HCT116 (cell line): ENCODE results near the gene TMPRSS13.

ENCODE experiments used
- ATF3 ChIP-seq: IDR thresholded peaks from 2 replicates; pipeline ENCODE4 v1.6.1; 2012
- CBX3 ChIP-seq: IDR thresholded peaks from 2 replicates; pipeline ENCODE4 v1.6.1; 2012; ENCODE audit warnings: low read depth
- CEBPB ChIP-seq: IDR thresholded peaks from 2 replicates; pipeline ENCODE4 v1.6.1; 2012; ENCODE audit warnings: low read depth
- CTCF ChIP-seq, 3 experiments: fragments of 200-600 bp in 1 of 3; sonication (generic) in 1 of 3; IDR thresholded peaks in 2 of 3; conservative IDR thresholded peaks in 1 of 3; 2 replicates each; pipeline ENCODE4 v1.5.1; 2012 to 2017; ENCODE audit warnings: low read depth in 2 of 3, low read length in 2 of 3, antibody characterized with exemption in 1 of 3, borderline replicate concordance in 1 of 3, control low read depth in 1 of 3, mild to moderate bottlenecking in 1 of 3, mixed read lengths in 1 of 3, mixed run types in 1 of 3, moderate library complexity in 1 of 3; ENCODE audit not compliant: insufficient read depth in 1 of 3
- EGR1 ChIP-seq: IDR thresholded peaks from 2 replicates; pipeline ENCODE4 v1.6.1; 2012; ENCODE audit warnings: low read depth
- EZH2 ChIP-seq: fragments of 200-600 bp; sonication (generic); IDR thresholded peaks from 2 replicates; pipeline ENCODE4 v1.6.1; 2017; ENCODE audit warnings: antibody characterized with exemption, mixed run types
- EZH2phosphoT487 ChIP-seq: fragments of 200-600 bp; IDR thresholded peaks from 2 replicates; pipeline ENCODE4 v1.6.1; 2018; ENCODE audit warnings: antibody characterized with exemption, borderline replicate concordance
- JUND ChIP-seq: IDR thresholded peaks from 2 replicates; pipeline ENCODE4 v1.6.1; 2012
- MAX ChIP-seq: IDR thresholded peaks from 2 replicates; pipeline ENCODE4 v1.6.1; 2012
- POLR2A ChIP-seq: IDR thresholded peaks from 2 replicates; pipeline ENCODE4 v1.7.0; 2011; ENCODE audit warnings: borderline replicate concordance; ENCODE audit not compliant: insufficient read depth, insufficient read length; ENCODE audit errors: extremely low read depth
- POLR2AphosphoS5 ChIP-seq: IDR thresholded peaks from 2 replicates; pipeline ENCODE4 v1.6.1; 2011; ENCODE audit warnings: mild to moderate bottlenecking, low read depth, low read length, moderate library complexity
- SP1 ChIP-seq: IDR thresholded peaks from 2 replicates; pipeline ENCODE4 v1.6.1; 2012; ENCODE audit warnings: low read depth
- ZNF274 ChIP-seq: fragments of 200-500 bp; sonication (Bioruptor generic); IDR thresholded peaks from 2 replicates; pipeline ENCODE4 v1.6.1; 2014; ENCODE audit warnings: mild to moderate bottlenecking, low read depth, low read length, inconsistent platforms

GRCh38 chr11:117946156-117946841 lies 17.1 kb upstream of the TMPRSS13 start:
- no peak for TF ChIP-seq MAX
- TF ChIP-seq POLR2AphosphoS5, result no peak
- TF ChIP-seq CTCF (IDR thresholded peaks at IDR 0.05 in 2 of 3, conservative IDR thresholded peaks at IDR 0.05 in 1 of 3; ENCODE audit: borderline replicate concordance in 1 of 3, insufficient read depth in 1 of 3, low read depth in 2 of 3, low read length in 2 of 3), result no peak
- no peak for TF ChIP-seq ATF3
- no peak for TF ChIP-seq ZNF274
- TF ChIP-seq EZH2, result no peak
- no peak for TF ChIP-seq JUND
- TF ChIP-seq EGR1, result no peak
- TF ChIP-seq EZH2phosphoT487, result no peak
- no peak for TF ChIP-seq POLR2A
- TF ChIP-seq SP1, result no peak
- no peak for TF ChIP-seq CBX3
- no peak for TF ChIP-seq CEBPB
